SK-N-SH (cell line): ENCODE results near the gene BPIFB1. TPM values are rescaled to one million over a fixed set of nuclear protein-coding genes. Genes with fewer than 3 reads are reported as not detected.

Experiments
- CTCF ChIA-PET: fragments of 300-600, 350-600 bp; formaldehyde crosslinking; extraction: SDS; loops from one replicate; lab custom pipeline; 2021; lab: Yijun Ruan, JAX
- POLR2A ChIA-PET: fragments of 350-600 bp; sonication (Branson Sonifier 250); formaldehyde crosslinking; extraction: SDS; loops from one replicate; lab custom pipeline; 2020; ENCODE audit warnings: antibody characterized with exemption, inconsistent platforms; lab: Yijun Ruan, JAX
- DNase-seq: peaks from one replicate; pipeline ENCODE4 v3.0.0; 2012
- H2AFZ ChIP-seq: fragments of 200-600 bp; sonication (generic); 2 replicates; pipeline ENCODE4 v1.8.1; 2016; ENCODE audit warnings: antibody characterized with exemption, mild to moderate bottlenecking, low read depth
- H3F3A ChIP-seq: fragments of 200-600 bp; sonication (generic); replicated peaks from 2 replicates; pipeline ENCODE3; 2016; ENCODE audit warnings: antibody characterized with exemption, mild to moderate bottlenecking; ENCODE audit not compliant: insufficient read depth
- H3K27ac ChIP-seq, 2 experiments: fragments of 200-500 bp in 1 of 2; fragments of 200-600 bp in 1 of 2; sonication (Bioruptor generic) in 1 of 2; sonication (generic), shearing (Covaris generic) in 1 of 2; 2 replicates each; pipeline versions ENCODE4 v1.5.1 to v1.6.1; 2014 to 2016; ENCODE audit warnings: low read depth in 2 of 2, inconsistent platforms in 1 of 2, low read length in 1 of 2, mild to moderate bottlenecking in 1 of 2, mixed read lengths in 1 of 2
- H3K27me3 ChIP-seq: fragments of 200-600 bp; sonication (generic), shearing (Covaris generic); 2 replicates; pipeline ENCODE4 v1.6.1; 2016; ENCODE audit warnings: mixed run types; ENCODE audit not compliant: insufficient read depth
- H3K36me3 ChIP-seq, 2 experiments: fragments of 200-500 bp in 1 of 2; fragments of 200-600 bp in 1 of 2; sonication (Bioruptor generic) in 1 of 2; sonication (generic) in 1 of 2; replicated peaks in 1 of 2; 2 replicates each; pipeline versions ENCODE3 to v1.5.1; 2014 to 2016; ENCODE audit warnings: low read length in 1 of 2, mild to moderate bottlenecking in 1 of 2; ENCODE audit not compliant: insufficient read depth in 2 of 2, control insufficient read depth in 1 of 2
- H3K4me1 ChIP-seq, 2 experiments: fragments of 200-500 bp in 1 of 2; fragments of 200-600 bp in 1 of 2; sonication (Bioruptor generic) in 1 of 2; sonication (generic), shearing (Covaris generic) in 1 of 2; 2 replicates each; pipeline versions ENCODE4 v1.5.1 to v1.6.1; 2014 to 2016; ENCODE audit warnings: low read depth in 1 of 2, low read length in 1 of 2, mixed run types in 1 of 2; ENCODE audit not compliant: insufficient read depth in 2 of 2, control insufficient read depth in 1 of 2
- H3K4me2 ChIP-seq: fragments of 200-600 bp; sonication (generic), shearing (Covaris generic); 2 replicates; pipeline ENCODE4 v1.6.1; 2017; ENCODE audit warnings: mixed run types
- H3K4me3 ChIP-seq, 2 experiments: fragments of 200-500 bp in 1 of 2; fragments of 200-600 bp in 1 of 2; sonication (Bioruptor generic) in 1 of 2; sonication (generic), shearing (Covaris generic) in 1 of 2; 2 replicates each; pipeline versions ENCODE4 v1.5.1 to v1.8.1; 2014 to 2016; ENCODE audit warnings: low read depth in 2 of 2, inconsistent platforms in 1 of 2, low read length in 1 of 2, mild to moderate bottlenecking in 1 of 2, mixed read lengths in 1 of 2, moderate library complexity in 1 of 2
- H3K79me2 ChIP-seq: fragments of 200-600 bp; sonication (generic); 2 replicates; pipeline ENCODE4 v1.8.1; 2017; ENCODE audit warnings: mild to moderate bottlenecking; ENCODE audit not compliant: insufficient read depth
- H3K9ac ChIP-seq: fragments of 200-600 bp; sonication (generic); 2 replicates; pipeline ENCODE4 v1.6.1; 2017; ENCODE audit warnings: mixed run types
- H3K9me2 ChIP-seq: fragments of 200-600 bp; sonication (generic); 2 replicates; pipeline ENCODE4 v1.6.1; 2017; ENCODE audit warnings: mixed run types
- H3K9me3 ChIP-seq: fragments of 200-600 bp; sonication (generic); 2 replicates; pipeline ENCODE4 v1.6.1; 2017; ENCODE audit warnings: mixed run types, mild to moderate bottlenecking, moderate library complexity
- H4K20me1 ChIP-seq: fragments of 200-600 bp; sonication (generic); 2 replicates; pipeline ENCODE4 v1.6.1; 2017; ENCODE audit warnings: mild to moderate bottlenecking, mixed run types; ENCODE audit not compliant: insufficient read depth
- CTCF ChIP-seq: fragments of 200-600 bp; sonication (generic); IDR thresholded peaks from 2 replicates; pipeline ENCODE4 v1.6.1; 2017; ENCODE audit warnings: antibody characterized with exemption, mild to moderate bottlenecking, moderate library complexity
- ELF1 ChIP-seq: IDR thresholded peaks from 2 replicates; pipeline ENCODE4 v1.4.0; 2012
- JUND ChIP-seq: IDR thresholded peaks from 2 replicates; pipeline ENCODE4 v1.4.0; 2012
- MAX ChIP-seq: IDR thresholded peaks from 2 replicates; pipeline ENCODE4 v1.4.0; 2012; ENCODE audit warnings: low read depth
- MXI1 ChIP-seq: IDR thresholded peaks from 2 replicates; pipeline ENCODE4 v1.6.1; 2012; ENCODE audit warnings: mild to moderate bottlenecking, low read depth, low read length, improper control_type of control experiment
- POLR2AphosphoS5 ChIP-seq: IDR thresholded peaks from 2 replicates; pipeline ENCODE4 v1.6.1; 2012; ENCODE audit warnings: low read depth, low read length
- RAD21 ChIP-seq: IDR thresholded peaks from 2 replicates; pipeline ENCODE4 v1.6.1; 2012; ENCODE audit warnings: mild to moderate bottlenecking, low read length
- SMC3 ChIP-seq: IDR thresholded peaks from 2 replicates; pipeline ENCODE4 v1.6.1; 2012; ENCODE audit warnings: low read depth, low read length, improper control_type of control experiment
- TCF12 ChIP-seq: IDR thresholded peaks from 2 replicates; pipeline ENCODE4 v1.4.0; 2012
- WGBS: methylation state at CpG from one replicate; pipeline ENCODE4 v1.1.6; 2017; ENCODE audit warnings: low lambda C conversion rate; 5-methylcytosine and 5-hydroxymethylcytosine counted together
- polyA plus RNA-seq, 3 experiments: library from polyadenylated mRNA; depleted of rRNA; stranded (reverse); fragments of >200 nt; gene quantifications; 2 replicates each; pipeline ENCODE4 v1.2.3, GENCODE V29; 2012

Gene BPIFB1
- polyA plus RNA-seq, 1 of the 3 experiments (the other 2 are of a cell fraction) = not detected

GRCh38 chr20:33291830-33292355 is 8.9 kb downstream of the BPIFB1 start:
- no peak for TF ChIP-seq MAX
- 0 out of 2 replicates have a peak, but pooled peaks have one; percentile 17 for TF ChIP-seq SMC3
- TF ChIP-seq TCF12 = no peak
- peak; percentile 89 for TF ChIP-seq CTCF
- TF ChIP-seq JUND = no peak
- no peak for TF ChIP-seq POLR2AphosphoS5
- TF ChIP-seq RAD21 = peak; percentile 62
- Histone ChIP-seq H4K20me1 (no peaks in the 10 kb centered on the region), H3K9me3 (no peaks in the 10 kb centered on the region), H2AFZ (no peak overlapping the region), H3F3A (no peaks in the 10 kb centered on the region), H3K9ac (no peak overlapping the region), H3K9me2 (no peaks in the 10 kb centered on the region), H3K4me3 (peak overlapping the region in 1 of 2 experiments; percentile 29; a peak in 1 of 4 replicates), H3K4me2 (no peak overlapping the region), H3K36me3 (no peaks in the 10 kb centered on the region), H3K4me1 (no peaks in the 10 kb centered on the region), H3K27ac (no peak overlapping the region), H3K27me3 (peaks cover 23% of the 10 kb centered on the region; the same call in 1 of the 2 replicates), H3K79me2 (no peaks in the 10 kb centered on the region)
- POLR2A ChIA-PET = no interaction called here
- WGBS = 6% methylated on average over 7 of the region's 7 CpGs
- DNase-seq = peak; percentile 71
- CTCF ChIA-PET = interaction anchor here (0.6 to 2.7 kb wide), 21 partner anchors 8 to 502 kb away, joined by 3 to 9 read pairs (median 3); no protein-coding TSS in a partner anchor

GRCh38 chr20:33296206-33296605 is 13.2 kb downstream of the BPIFB1 start:
- ChIA-PET CTCF (interaction anchor here (0.7 to 1.2 kb wide), 2 partner anchors 34 to 394 kb away, joined by 3 to 6 read pairs; no protein-coding TSS in a partner anchor), POLR2A (no interaction called here)
- TF ChIP-seq ELF1 = no peak
- no peak for TF ChIP-seq RAD21
- H3K9ac ChIP-seq = no peak overlapping the region
- WGBS = 17% methylated on average over 3 of the region's 3 CpGs
- H3K9me2 ChIP-seq = no peaks in the 10 kb centered on the region
- H3K4me2 ChIP-seq = no peak overlapping the region
- H4K20me1 ChIP-seq = no peaks in the 10 kb centered on the region
- peaks cover 36% of the 10 kb centered on the region; the same call in 1 of the 2 replicates for H3K27me3 ChIP-seq
- H2AFZ ChIP-seq = no peak overlapping the region
- H3F3A ChIP-seq = no peaks in the 10 kb centered on the region
- H3K4me3 ChIP-seq = no peak overlapping the region
- no peaks in the 10 kb centered on the region for H3K9me3 ChIP-seq
- H3K27ac ChIP-seq = no peak overlapping the region
- no peak for DNase-seq
- no peaks in the 10 kb centered on the region for H3K79me2 ChIP-seq
- no peaks in the 10 kb centered on the region for H3K4me1 ChIP-seq
- H3K36me3 ChIP-seq = no peaks in the 10 kb centered on the region

- no peaks in the 10 kb centered on the region for H3F3A ChIP-seq
- no peak overlapping the region for H3K9ac ChIP-seq
- H3K79me2 ChIP-seq = no peaks in the 10 kb centered on the region
- 45% methylated on average over 11 of the region's 11 CpGs for WGBS
- H4K20me1 ChIP-seq = no peaks in the 10 kb centered on the region
- H3K4me3 ChIP-seq = no peak overlapping the region; a peak in 1 of 4 replicates
- ChIA-PET POLR2A (no interaction called here), CTCF (interaction anchor here (0.6 to 2.6 kb wide), 15 partner anchors 11 to 402 kb away, joined by 3 to 35 read pairs (median 5); no protein-coding TSS in a partner anchor)
- no peak for TF ChIP-seq MXI1
- H3K27me3 ChIP-seq = peaks cover 30% of the 10 kb centered on the region; the same call in 1 of the 2 replicates
- no peak overlapping the region for H2AFZ ChIP-seq
- no peaks in the 10 kb centered on the region for H3K4me1 ChIP-seq
- no peak for DNase-seq
- no peaks in the 10 kb centered on the region for H3K9me2 ChIP-seq
- H3K4me2 ChIP-seq = no peak overlapping the region
- no peaks in the 10 kb centered on the region for H3K9me3 ChIP-seq
- H3K27ac ChIP-seq = no peak overlapping the region
- no peaks in the 10 kb centered on the region for H3K36me3 ChIP-seq
These were observed 15.4 kb downstream of the BPIFB1 start for GRCh38 chr20:33298391-33298790.
